HEK293 (cell line): ENCODE results near the gene KCNAB1.

Experiments
- CTCF ChIA-PET: fragments of 350-600 bp; formaldehyde crosslinking; extraction: SDS; loops from one replicate; lab custom pipeline; 2021; ENCODE audit warnings: antibody characterized with exemption; lab: Yijun Ruan, JAX
- POLR2A ChIA-PET: fragments of 300-600 bp; formaldehyde crosslinking; extraction: SDS; loops from one replicate; lab custom pipeline; 2020; ENCODE audit warnings: antibody characterized with exemption, inconsistent platforms; lab: Yijun Ruan, JAX
- H3K27ac ChIP-seq: fragments of 200-500 bp; sonication (Bioruptor generic); 2 replicates; pipeline ENCODE4 v1.5.1; 2014; ENCODE audit warnings: low read depth, low read length, control low read depth, inconsistent platforms; ENCODE audit errors: extremely low read depth
- H3K36me3 ChIP-seq, 2 experiments: fragments of 200-500 bp in 1 of 2; sonication (Bioruptor generic) in 1 of 2; 1 replicate in 1 of 2; 2 replicates in 1 of 2; pipeline ENCODE4 v1.5.1; 2014 to 2017; ENCODE audit warnings: inconsistent platforms in 2 of 2, low read length in 2 of 2; ENCODE audit not compliant: control insufficient read depth in 2 of 2, insufficient read depth in 1 of 2
- H3K4me1 ChIP-seq: fragments of 200-500 bp; sonication (Bioruptor generic); 2 replicates; pipeline ENCODE4 v1.5.1; 2014; ENCODE audit warnings: mild to moderate bottlenecking, low read length, inconsistent platforms; ENCODE audit not compliant: control insufficient read depth, insufficient read depth
- H3K4me3 ChIP-seq: 2 replicates; pipeline ENCODE4 v1.5.1; 2011; ENCODE audit warnings: low read depth, mild to moderate bottlenecking, control low read depth, low read length, moderate library complexity
- H3K9me3 ChIP-seq: fragments of 200-500 bp; sonication (Bioruptor generic); 2 replicates; pipeline ENCODE4 v1.5.1; 2014; ENCODE audit warnings: low read depth, low read length, inconsistent platforms; ENCODE audit not compliant: control insufficient read depth, insufficient read depth
- KLF10 ChIP-seq: fragments of 450-650 bp; IDR thresholded peaks from 2 replicates; pipeline ENCODE4 v1.5.1; 2018; ENCODE audit warnings: missing biosample characterization, mild to moderate bottlenecking, missing genetic modification characterization
- KLF8 ChIP-seq: fragments of 450-650 bp; formaldehyde crosslinking; IDR thresholded peaks from 2 replicates; pipeline ENCODE4 v1.5.1; 2016; ENCODE audit warnings: missing biosample characterization, missing genetic modification characterization
- SP2 ChIP-seq: fragments of 450-650 bp; formaldehyde crosslinking; IDR thresholded peaks from 2 replicates; pipeline ENCODE4 v1.5.1; 2016; ENCODE audit warnings: missing biosample characterization, missing genetic modification characterization
- SP7 ChIP-seq: fragments of 450-650 bp; formaldehyde crosslinking; IDR thresholded peaks from 2 replicates; pipeline ENCODE4 v1.5.1; 2016; ENCODE audit warnings: missing biosample characterization, missing genetic modification characterization
- TCF7L2 ChIP-seq: IDR thresholded peaks from 2 replicates; pipeline ENCODE4 v1.6.1; 2011; ENCODE audit warnings: low read depth, mild to moderate bottlenecking, inconsistent platforms, low read length, moderate library complexity, borderline replicate concordance
- TSHZ1 ChIP-seq: fragments of 450-650 bp; formaldehyde crosslinking; IDR thresholded peaks from 2 replicates; pipeline ENCODE4 v1.5.1; 2016; ENCODE audit warnings: missing biosample characterization, missing genetic modification characterization, borderline replicate concordance
- WT1 ChIP-seq: fragments of 450-650 bp; formaldehyde crosslinking; IDR thresholded peaks from 2 replicates; pipeline ENCODE4 v1.5.1; 2016; ENCODE audit warnings: missing biosample characterization, missing genetic modification characterization
- YY1 ChIP-seq: fragments of 450-650 bp; formaldehyde crosslinking; IDR thresholded peaks from 2 replicates; pipeline ENCODE4 v1.5.1; 2018; ENCODE audit warnings: missing biosample characterization, missing genetic modification characterization
- ZNF157 ChIP-seq: fragments of 450-650 bp; formaldehyde crosslinking; IDR thresholded peaks from 2 replicates; pipeline ENCODE4 v1.5.1; 2016; ENCODE audit warnings: missing biosample characterization, missing genetic modification characterization
- ZNF18 ChIP-seq: fragments of 450-650 bp; formaldehyde crosslinking; IDR thresholded peaks from 2 replicates; pipeline ENCODE4 v1.5.1; 2016; ENCODE audit warnings: missing biosample characterization, missing genetic modification characterization
- ZNF221 ChIP-seq: fragments of 450-650 bp; formaldehyde crosslinking; IDR thresholded peaks from 2 replicates; pipeline ENCODE4 v1.5.1; 2017; ENCODE audit warnings: missing biosample characterization, missing genetic modification characterization, borderline replicate concordance
- ZNF223 ChIP-seq: fragments of 450-650 bp; formaldehyde crosslinking; IDR thresholded peaks from 2 replicates; pipeline ENCODE4 v1.5.1; 2016; ENCODE audit warnings: missing biosample characterization, missing genetic modification characterization
- ZNF302 ChIP-seq: fragments of 450-650 bp; formaldehyde crosslinking; IDR thresholded peaks from 2 replicates; pipeline ENCODE4 v1.5.1; 2016; ENCODE audit warnings: missing biosample characterization, missing genetic modification characterization, low read depth
- ZNF311 ChIP-seq: fragments of 450-650 bp; formaldehyde crosslinking; IDR thresholded peaks from 2 replicates; pipeline ENCODE4 v1.5.1; 2017; ENCODE audit warnings: missing biosample characterization, missing genetic modification characterization, borderline replicate concordance
- ZNF341 ChIP-seq: fragments of 450-650 bp; formaldehyde crosslinking; IDR thresholded peaks from 2 replicates; pipeline ENCODE4; 2016; ENCODE audit warnings: low read depth, missing biosample characterization, missing genetic modification characterization
- ZNF513 ChIP-seq: fragments of 450-650 bp; IDR thresholded peaks from 2 replicates; pipeline ENCODE4 v1.5.1; 2018; ENCODE audit warnings: missing biosample characterization, missing genetic modification characterization
- ZNF518A ChIP-seq: fragments of 450-650 bp; formaldehyde crosslinking; conservative IDR thresholded peaks from 2 replicates; pipeline ENCODE4 v1.5.1; 2016; ENCODE audit warnings: low read depth, missing biosample characterization, missing genetic modification characterization
- ZNF585B ChIP-seq: fragments of 450-650 bp; formaldehyde crosslinking; IDR thresholded peaks from 2 replicates; pipeline ENCODE4 v1.5.1; 2016; ENCODE audit warnings: missing biosample characterization, missing genetic modification characterization
- ZNF596 ChIP-seq: fragments of 450-650 bp; IDR thresholded peaks from 2 replicates; pipeline ENCODE4 v1.5.0; 2018; ENCODE audit warnings: missing biosample characterization, mild to moderate bottlenecking, missing genetic modification characterization, moderate library complexity
- ZNF626 ChIP-seq: fragments of 450-650 bp; sonication (Bioruptor Pico); formaldehyde crosslinking; IDR thresholded peaks from 2 replicates; pipeline ENCODE4 v1.5.1; 2018; ENCODE audit warnings: missing biosample characterization, missing genetic modification characterization, inconsistent platforms
- ZNF701 ChIP-seq: fragments of 450-650 bp; formaldehyde crosslinking; IDR thresholded peaks from 2 replicates; pipeline ENCODE4 v1.5.1; 2016; ENCODE audit warnings: missing biosample characterization, missing genetic modification characterization

The KCNAB1 gene

GRCh38 chr3:156579427-156579851 is 459.1 kb downstream of the KCNAB1 start:
- Histone ChIP-seq H3K9me3 (no peaks in the 10 kb centered on the region), H3K27ac (no peak overlapping the region), H3K36me3 (no peaks in the 10 kb centered on the region), H3K4me1 (no peaks in the 10 kb centered on the region), H3K4me3 (no peak overlapping the region)
- POLR2A ChIA-PET = no interaction called here
- TF ChIP-seq KLF8 = no peak
- no peak for TF ChIP-seq ZNF518A (tag by site-specific recombination)
- TF ChIP-seq ZNF341 (tag by site-specific recombination) = no peak
- no peak for TF ChIP-seq ZNF311 (tag by site-specific recombination)
- TF ChIP-seq YY1 (tag by site-specific recombination) = no peak
- TF ChIP-seq KLF10 (tag by site-specific recombination) = no peak
- CTCF ChIA-PET = no interaction called here

GRCh38 chr3:156581033-156581432 is 460.7 kb downstream of the KCNAB1 start:
- Histone ChIP-seq H3K36me3 (no peaks in the 10 kb centered on the region), H3K4me1 (no peaks in the 10 kb centered on the region), H3K4me3 (no peak overlapping the region), H3K27ac (no peak overlapping the region), H3K9me3 (no peaks in the 10 kb centered on the region)
- ChIA-PET CTCF (no interaction called here), POLR2A (no interaction called here)
- TF ChIP-seq TSHZ1 (tag by site-specific recombination) (no peak), ZNF221 (tag by site-specific recombination) (no peak), ZNF596 (tag by site-specific recombination) (no peak), SP7 (no peak), YY1 (tag by site-specific recombination) (no peak), ZNF513 (tag by site-specific recombination) (no peak), ZNF157 (tag by site-specific recombination) (no peak), ZNF302 (no peak), SP2 (tag by site-specific recombination) (no peak), KLF8 (no peak), WT1 (tag by site-specific recombination) (no peak), TCF7L2 (no peak), ZNF701 (tag by site-specific recombination) (no peak), ZNF223 (tag by site-specific recombination) (no peak), ZNF18 (tag by site-specific recombination) (no peak), ZNF626 (tag by site-specific recombination) (no peak), ZNF585B (tag by site-specific recombination) (no peak)
